GM12874 (cell line): ENCODE data around the gene RIN3.

Experiments
- TF ChIP-seq, protein P1 (sequence below): IDR thresholded peaks from 2 replicates; pipeline ENCODE4 v1.5.1; 2011; ENCODE audit warnings: low read depth, mild to moderate bottlenecking, control low read depth, low read length, moderate library complexity; ENCODE audit not compliant: insufficient read depth

Gene RIN3

DNA sequence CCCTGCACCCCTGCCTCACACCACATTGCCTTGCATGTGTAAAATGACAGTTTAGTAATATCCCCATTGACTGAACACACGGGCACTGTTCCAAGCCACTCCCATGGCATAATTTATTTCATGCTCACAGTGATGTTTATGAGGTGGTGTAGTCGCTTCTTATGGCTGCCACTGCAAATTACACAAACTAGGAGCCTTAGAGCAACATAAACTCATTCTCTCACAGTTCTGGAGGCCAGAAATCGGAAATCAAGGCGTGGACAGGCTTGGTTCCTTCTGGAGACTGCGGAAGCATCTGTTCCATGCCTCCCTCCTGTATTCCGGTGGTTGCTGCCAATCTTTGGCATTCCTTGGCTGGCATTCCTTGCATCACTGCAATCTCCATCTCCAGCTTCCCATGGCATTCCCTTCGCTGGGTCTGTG lies 97.3 kb downstream of the RIN3 start:
- TF ChIP-seq, protein P1, sequence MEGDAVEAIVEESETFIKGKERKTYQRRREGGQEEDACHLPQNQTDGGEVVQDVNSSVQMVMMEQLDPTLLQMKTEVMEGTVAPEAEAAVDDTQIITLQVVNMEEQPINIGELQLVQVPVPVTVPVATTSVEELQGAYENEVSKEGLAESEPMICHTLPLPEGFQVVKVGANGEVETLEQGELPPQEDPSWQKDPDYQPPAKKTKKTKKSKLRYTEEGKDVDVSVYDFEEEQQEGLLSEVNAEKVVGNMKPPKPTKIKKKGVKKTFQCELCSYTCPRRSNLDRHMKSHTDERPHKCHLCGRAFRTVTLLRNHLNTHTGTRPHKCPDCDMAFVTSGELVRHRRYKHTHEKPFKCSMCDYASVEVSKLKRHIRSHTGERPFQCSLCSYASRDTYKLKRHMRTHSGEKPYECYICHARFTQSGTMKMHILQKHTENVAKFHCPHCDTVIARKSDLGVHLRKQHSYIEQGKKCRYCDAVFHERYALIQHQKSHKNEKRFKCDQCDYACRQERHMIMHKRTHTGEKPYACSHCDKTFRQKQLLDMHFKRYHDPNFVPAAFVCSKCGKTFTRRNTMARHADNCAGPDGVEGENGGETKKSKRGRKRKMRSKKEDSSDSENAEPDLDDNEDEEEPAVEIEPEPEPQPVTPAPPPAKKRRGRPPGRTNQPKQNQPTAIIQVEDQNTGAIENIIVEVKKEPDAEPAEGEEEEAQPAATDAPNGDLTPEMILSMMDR = no peak

DNA sequence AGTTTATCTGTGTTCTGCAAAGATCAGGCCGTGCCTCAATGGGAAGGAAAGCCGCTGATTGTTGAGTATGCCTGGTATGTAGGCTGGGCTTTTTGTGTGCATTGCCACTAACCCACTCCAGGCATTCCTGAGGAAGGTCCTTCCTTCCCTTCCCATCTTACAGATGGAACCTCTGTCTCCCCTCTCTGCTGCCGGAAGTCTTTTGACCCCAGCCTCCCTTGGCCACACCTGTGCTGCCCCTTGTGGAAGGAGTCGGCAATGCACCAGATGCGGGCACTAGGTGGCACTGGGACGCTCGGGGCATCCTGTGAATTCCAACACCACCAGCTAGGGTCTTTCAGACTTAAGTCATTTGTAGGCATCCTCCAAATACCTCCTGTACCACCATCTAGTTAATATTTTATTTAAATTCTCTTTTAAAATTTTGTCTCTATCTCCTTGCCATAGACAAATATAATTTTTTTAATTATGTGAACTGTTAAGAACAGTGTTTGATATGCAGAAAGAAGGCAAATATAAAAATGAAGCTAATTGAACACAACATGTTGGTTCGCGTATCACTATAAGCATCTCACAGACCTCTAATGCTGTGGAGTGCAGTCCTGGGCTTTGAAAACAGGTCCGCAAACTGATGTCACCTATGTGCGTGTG lies 99.6 kb downstream of the RIN3 start:
- TF ChIP-seq, protein P1 = peak; percentile 91

DNA sequence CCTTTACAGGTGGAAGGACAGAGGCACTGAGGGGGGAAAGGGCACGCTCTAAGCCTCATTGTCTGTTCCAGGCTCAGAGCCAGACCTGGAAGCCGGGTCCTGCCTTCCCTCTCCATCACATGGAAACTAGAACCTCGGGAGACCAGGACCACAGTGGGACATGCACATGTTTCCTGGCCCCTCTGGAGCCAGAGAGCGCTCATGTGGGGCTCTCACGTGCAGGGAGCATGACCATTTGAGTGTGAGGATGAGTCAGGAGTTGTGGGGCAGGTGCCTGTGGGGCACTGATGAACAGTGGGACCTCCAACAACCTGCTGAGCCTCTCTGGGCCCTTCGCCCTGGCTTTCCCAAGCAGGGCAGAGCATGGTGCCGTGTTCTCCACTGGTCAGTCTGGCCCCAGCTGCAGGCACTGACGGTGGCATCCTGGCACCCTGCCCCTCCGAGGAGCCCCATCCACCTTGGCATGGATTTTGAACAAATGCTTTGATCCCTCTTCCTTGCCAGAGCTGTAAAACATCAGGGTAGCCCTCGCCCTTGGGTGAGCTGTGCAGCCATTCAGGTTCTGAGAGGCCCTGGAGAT lies 100.2 kb downstream of the RIN3 start:
- TF ChIP-seq, protein P1 = no peak

DNA sequence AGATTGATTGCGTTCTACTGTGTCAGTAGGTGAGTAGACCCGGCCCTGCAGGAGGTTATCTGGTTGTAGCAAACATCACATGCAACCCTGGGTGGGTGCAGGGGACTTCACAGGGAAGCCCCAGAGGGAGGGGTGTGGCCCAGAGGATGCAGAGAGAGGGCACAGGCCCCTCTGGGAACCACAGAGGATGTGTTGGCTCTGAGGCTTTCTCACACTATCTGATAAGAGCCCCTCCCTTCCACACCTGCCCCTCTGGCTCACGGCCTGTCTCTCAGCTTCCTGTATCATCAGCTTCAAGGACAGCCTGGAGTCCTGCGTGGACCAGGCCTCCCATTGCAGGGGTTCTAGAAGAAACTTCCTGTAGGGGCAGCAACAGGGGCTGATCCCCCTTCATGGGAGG lies 101.9 kb downstream of the RIN3 start:
- TF ChIP-seq, protein P1 = no peak

DNA sequence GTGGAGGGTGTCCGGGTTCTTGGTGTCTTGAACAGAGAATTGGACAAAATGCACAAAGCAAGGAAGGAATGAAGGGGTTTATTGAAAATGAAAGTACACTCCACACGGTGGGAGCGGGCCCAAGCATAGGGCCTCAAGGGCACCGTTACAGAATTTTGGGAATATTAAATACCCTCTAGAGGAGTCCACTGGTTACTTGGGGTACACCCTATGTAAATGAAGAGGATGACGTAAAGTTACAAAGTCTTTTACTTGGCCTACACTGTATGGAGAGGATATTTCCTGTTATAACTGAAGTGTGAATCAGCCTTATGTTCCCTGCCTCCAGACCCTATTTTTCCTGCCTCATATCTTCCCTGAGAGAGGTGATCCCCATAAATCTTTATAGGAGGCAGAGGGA lies 102.6 kb downstream of the RIN3 start:
- TF ChIP-seq, protein P1 = no peak

DNA sequence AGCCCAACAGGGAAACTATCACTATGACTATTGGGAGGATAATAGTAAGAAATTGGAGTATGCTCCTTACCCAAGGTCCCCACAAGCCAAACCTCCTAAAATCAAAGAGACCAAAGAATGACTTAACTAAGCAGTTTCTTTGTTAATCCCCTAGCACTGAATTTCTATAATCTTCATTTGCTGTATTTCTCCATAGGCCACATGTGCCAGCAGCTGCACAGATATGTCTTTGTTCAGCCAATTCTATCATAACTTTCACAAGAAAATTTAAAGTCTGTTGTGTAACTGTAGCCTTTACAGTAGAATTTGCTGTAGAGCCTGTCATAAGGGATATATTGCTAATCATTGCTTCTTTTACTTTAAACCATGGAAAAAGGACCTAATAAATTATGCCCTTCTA lies 104.0 kb downstream of the RIN3 start:
- TF ChIP-seq, protein P1 = no peak

DNA sequence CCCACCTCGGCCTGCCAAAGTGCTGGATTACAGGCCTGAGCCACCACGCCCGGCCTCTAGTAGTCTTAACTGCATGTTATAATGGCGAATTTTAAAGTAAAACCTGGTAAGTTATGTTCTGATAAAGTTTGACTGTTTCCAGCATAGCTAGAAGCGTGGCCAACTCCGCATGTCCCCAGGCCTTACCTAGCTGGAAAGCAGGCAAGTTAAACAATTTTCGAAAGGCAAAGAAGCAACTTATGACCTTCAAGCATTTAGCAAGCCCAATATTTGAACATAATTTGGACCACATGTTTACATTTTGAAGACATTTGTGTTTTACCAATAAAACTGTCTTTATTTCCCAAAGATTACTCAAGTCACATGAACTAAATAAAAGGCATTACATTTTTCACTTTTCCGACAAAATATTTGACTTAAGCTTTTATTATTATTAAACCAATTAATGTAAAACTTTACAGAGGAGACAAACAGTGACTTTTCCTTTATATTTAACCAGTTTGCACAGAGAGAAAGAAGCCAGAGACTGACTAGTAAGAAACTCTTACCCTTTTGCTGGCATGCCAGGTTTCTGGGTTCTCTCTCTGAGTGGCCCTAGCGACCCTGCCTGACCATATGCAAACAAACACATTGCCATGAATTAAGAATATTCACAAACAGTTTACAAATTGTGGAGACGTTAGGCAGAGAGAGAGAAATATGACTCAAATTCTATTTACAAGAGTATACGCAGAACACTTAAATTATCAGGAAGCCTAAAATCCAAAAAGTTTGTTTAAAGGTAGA lies 106.3 kb downstream of the RIN3 start:
- TF ChIP-seq, protein P1 = no peak
